ENCODE results near the gene WDR93.

Gene WDR93

DNA sequence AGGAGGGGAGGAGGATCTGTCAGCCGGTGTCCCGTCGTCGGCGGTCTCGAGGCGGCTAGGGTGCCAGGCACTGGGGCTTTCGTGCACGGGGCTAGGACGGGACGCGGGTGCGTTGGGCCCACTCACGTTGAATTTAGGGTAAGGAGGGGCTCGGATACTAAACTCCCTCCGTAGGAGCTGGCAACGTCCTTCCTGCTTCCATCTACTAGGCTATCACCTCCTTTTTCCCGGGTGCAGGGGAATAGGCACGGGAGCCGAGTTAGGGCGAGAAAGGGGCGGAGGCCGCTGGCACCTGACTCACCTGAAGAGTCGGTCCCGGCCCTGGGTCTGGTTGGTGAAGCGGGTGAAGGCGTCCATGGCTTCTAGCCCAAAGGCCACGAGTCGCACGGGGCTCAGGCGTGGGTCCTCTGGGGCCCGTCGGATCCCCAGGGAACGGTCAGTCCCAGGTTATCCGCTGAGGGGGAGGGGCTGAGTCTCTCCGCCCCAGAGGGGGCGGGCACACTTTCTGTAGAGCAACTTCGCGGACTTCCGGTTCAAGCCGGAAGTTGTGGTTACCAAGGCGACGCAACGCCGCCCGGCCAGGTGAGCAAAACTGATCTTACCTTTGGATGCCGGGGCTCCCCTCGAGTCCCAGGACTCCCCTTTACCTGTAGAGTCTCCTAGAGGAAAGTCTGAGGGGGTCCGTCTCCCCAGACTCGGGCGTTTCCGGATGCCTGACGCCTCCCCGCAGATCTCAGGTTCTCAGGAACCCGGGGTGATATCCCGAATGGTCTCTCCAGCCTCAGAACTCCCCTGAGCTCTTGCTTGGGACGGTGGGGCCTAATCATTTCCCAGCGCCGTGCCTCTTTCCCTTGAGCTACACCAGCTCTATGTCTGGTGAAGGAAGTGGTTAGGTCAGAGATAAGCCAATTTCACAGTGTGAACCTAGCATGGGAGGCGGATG, at the start of gene WDR93, which contains the start of gene PEX11A:
Gene WDR93 (plus strand): TSS at position 536 of the 943 bp plus-strand sequence. CDS start 10,936 bp downstream, outside the sequence.
Gene PEX11A (minus strand): TSS at position 479 of the 943 bp plus-strand sequence. CDS start 122 bp downstream, at position 357.
- DNase-seq, result peak; percentile 1

GRCh38 chr15:89641053-89641452, 49.6 kb upstream of the WDR93 start:
- no peak for DNase-seq

DNA sequence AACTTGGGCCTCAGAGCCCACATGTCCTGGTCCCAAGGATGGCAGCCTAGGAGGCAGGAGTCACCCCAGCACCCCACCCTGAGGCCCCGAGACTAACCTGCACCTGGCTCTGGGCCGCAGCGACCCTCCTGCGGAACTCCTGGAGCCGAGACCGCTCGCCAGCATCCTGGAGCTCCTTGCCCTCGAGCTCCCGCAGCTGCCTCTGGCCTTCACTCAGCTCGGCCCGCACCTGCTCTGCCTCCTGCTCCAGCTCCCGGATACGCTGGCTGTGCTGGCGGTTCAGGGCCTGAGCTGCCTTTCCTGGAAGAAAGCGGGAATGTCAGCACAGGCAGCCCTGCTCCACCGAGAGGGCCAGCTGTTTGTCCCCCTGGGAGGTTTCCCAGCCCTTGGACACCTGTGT, 48.5 kb upstream of the WDR93 start:
- DNase-seq, result no peak

DNA sequence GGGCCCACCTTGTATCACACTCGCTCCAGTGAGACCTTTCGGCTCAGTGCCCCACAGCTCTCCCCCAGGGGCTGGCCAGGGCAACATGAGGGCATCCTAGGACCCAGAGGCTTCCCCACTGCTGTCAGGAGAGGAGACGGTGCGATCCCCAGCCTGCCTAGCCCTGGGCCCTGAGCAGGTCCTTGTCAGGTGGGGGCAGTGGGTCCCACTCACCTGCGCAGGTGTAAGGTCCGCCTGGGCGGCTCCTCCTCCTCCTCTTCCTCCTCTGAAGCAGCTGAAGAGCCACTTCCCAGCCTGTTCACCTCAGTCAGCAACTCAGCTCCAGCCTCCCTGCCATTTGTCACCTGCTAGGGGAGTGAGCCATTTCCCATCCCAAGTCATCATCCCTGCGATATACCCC, 44.9 kb upstream of the WDR93 start:
- no peak for DNase-seq

- no peak for DNase-seq
Measured at GRCh38 chr15:89646416-89647141, 44.0 kb upstream of the WDR93 start.

GRCh38 chr15:89647191-89647851, 43.3 kb upstream of the WDR93 start:
- no peak for DNase-seq

- DNase-seq, result no peak
Measured at GRCh38 chr15:89648106-89649012, 42.3 kb upstream of the WDR93 start.

DNA sequence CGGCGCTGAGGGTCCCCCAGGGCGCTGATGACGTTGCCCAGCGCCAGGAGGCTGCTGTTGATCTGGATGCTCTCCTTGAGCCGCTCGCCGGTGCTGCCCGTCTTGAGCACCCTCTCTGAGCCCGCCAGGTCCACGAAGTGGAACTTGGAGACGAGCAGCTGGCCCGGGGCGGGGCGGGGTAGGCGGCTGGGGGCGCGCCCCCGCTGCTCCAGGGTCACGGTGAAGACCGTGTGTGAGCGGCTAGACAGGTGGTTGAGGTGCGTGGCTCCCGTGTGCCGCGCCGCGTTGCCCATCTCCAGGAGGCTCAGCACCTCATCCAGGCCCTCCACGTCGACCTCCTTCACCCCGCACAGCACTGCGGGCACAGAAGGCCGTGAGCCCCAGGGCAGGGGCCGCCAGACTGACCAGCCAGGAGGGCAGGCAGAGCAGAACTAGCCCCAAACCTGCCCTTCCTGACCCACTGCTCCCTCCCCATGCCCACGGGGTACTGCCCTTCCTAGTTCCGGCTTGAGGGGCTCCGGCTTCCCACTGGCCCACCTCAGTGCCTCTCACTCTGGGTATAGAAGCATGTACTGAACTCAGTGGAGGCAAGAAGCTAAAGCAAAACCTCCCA, 41.5 kb upstream of the WDR93 start:
- DNase-seq, result no peak

DNA sequence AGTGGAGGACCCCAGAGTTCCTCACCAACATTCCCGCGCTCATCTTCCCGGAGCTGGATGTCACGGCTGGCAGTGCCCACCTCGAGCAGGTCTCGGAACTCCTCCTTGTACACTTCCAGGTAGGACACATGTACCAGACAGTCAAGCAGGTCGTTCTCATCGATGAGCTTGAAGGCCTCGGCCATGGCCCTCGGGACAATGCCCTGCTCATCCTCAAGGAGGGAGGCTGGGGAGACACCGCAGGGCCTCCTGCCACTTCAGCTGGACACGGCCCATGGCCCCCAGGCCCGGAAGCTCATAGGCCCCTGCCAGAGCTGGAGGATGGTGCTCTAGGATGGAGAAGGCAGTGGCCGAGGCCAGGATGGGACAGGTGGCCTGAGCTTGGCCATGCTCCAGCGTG, 40.9 kb upstream of the WDR93 start:
- no peak for DNase-seq

DNA sequence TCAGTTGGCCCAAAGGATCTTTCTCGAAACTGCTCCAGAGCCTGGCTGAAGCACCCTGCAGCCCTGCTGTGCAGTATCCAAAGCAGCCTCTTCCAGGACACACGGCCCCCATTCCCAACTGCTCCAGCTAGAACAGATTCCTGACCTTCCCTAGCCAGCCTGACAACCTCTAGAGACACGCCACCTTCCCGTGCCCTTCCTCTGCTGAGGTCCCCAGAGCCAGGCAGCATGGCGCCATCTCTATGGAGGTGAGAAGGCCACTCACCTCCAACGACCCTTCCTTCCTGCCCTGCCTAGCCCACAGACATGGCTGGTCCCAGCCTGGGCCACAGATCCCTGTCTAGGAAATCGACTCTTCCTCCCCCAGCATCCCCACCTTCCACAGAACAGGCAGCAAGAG, 38.5 kb upstream of the WDR93 start:
- DNase-seq, result no peak

DNA sequence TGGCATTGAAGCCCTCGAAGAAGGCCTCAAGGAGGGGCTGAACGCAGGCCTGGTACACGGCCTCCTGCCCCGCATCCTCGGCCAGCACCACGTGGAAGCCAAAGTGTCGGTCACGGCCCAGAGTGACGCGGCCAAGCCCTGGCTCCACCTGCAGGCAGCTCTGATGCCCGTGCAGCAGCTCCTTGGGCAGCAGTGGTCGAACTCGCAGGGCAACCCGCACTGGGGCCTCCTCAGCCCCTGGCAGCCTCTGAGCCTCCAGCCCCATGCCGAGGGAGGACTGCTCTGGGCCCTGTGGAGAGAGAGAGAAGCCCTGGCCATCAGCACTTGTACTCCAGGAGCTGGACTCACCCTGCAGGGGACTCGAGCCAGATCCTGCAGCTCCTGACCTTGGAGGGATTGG, 37.9 kb upstream of the WDR93 start:
- DNase-seq, result no peak

DNA sequence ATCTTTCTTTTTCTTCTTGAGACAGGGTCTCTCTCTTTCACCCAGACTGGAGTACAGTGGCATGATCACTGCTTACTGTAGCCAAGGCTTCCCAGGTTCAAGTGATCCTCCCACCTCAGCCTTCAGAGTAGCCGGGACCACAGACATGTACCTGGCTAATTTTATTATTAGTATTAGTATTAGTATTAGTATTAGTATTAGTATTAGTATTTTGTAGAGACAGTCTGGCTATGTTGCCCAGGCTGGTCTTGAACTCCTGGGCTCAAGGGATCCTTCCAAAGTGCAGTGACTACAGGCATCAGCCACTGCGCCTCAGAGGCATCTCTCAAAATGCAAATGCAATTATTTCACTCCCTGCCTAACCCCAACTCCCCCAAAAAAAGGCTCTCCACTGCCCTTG, 37.0 kb upstream of the WDR93 start:
- no peak for DNase-seq

DNA sequence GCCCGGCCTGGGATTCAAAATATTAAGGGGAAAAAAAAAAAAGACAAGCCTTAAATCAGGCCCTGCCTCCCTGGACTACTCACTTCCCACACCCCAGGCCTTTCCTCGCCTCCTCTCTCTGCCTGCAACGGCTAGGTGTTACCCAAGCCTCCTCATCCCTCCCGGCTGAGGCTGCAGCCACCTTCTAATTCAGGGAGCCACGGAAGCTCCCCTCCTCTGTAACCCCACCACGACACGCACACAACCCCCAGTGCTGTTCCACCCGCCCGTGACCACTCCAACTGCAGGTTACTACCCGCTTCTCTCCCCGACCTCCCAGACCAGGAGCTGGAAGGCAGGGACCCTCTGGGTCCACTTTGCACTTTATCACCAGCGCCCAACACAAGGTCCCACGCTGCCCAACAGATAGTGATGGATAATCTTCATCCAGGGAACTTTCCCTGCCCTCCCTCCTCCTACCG, 36.3 kb upstream of the WDR93 start:
- no peak for DNase-seq

DNA sequence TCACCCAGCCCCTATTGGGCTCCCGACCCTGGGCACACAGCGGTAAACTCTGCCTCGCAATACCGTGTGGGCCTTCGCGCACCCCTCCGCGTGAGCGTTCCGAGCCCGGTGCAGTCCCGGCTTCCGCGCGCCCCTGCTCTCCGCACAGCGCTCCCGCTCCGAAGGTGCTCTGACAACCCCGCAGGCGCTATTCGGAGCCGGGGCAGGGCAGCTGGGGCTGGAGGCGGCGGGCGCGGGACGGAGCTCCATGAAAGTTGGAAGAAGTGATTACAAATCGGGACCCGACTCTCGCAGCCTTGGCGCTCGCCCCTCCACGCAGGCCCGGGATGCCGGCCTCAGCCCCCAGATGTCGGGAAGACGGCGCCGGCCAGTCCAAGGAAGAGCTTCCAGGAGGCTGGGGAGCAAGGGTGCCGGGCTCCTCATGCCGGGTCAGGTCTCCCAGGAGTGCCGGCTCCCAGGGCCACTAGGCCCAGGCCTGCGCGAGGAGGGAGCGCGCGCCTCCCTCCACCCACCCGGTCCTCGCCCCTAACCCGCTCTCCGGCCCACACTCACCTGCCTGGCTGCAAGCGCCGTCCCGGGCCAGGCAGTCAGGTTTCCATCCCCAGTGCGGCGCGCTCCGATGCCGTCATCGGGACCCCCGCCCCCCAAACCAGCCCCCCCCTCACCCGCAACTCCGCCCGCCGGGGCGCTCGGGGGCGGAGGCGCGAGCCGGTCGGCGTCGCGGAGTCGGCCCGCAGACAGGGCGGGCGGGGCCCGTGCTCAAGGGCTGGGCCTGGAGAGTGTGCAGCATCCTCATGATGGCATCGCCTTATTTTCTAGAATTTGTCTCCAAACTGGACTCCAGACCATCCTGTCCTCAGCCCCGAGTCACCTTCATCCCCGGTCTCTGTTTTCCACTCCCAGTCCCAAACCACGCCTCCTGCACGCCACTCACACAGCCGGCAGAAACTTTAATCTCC, 35.5 kb upstream of the WDR93 start, which contains the start of gene KIF7:
Gene KIF7 (minus strand): TSS at position 621 of the 959 bp plus-strand sequence. CDS start 2,537 bp downstream, outside the sequence.
- DNase-seq, result no peak

DNA sequence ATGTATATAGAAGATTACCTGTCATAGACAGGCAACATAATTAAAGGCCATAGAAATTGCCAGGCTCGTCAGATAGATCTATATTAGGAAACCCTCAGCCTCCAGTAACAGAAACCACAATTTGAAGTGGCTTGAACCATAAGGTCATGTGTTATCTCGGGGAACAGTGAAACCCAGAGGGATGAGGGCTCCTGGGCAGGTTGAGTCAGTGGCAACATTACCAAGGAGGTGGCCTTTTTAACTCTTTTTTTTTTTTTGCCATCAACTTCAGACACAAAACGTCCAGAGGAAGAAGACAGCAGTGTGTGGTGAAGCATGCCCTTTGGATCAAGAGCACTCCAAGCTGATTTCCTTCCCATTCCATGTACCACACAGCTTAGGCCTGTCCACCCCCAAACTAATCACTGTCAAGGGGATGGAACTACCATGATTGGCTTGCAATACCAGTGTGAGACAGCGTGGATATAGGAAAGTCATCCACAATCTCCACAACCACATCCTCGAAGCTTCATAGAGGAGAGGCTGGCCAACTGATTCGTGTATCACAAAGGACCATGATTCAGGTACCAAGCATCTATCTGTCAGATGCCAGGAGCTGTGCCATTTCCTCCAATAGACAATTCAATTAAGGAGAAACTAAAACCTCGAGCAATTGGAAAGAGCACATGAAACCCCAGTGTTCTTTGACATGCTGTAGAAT, 34.3 kb upstream of the WDR93 start:
- DNase-seq, result no peak

- no peak for DNase-seq
Measured at GRCh38 chr15:89657686-89658200, 32.9 kb upstream of the WDR93 start.

- no peak for DNase-seq
Measured at GRCh38 chr15:89659295-89659694, 31.3 kb upstream of the WDR93 start.

GRCh38 chr15:89660556-89660955, 30.1 kb upstream of the WDR93 start:
- no peak for DNase-seq

GRCh38 chr15:89662893-89663626, 27.6 kb upstream of the WDR93 start:
- no peak for DNase-seq

All from NCI-H524 treated with DMSO at 0.1 percent for 48 hours (cell line).